Epithelial cell of proximal tubule (primary cell): ENCODE data around the gene SLC25A17. TPM values are rescaled to one million over a fixed set of nuclear protein-coding genes. Genes with fewer than 3 reads are reported as not detected.
"Not testable (repeated sequence)": the region's sequence is repeated elsewhere in the genome, so short reads cannot be mapped to it uniquely, and the experiment has no call there.

Source experiments
- DNase-seq: peaks from one replicate; pipeline ENCODE4 v3.0.0-alpha.2; 2011; ENCODE audit warnings: low read depth
- H3K4me3 ChIP-seq: 2 replicates; pipeline ENCODE4 v1.5.1; 2011; ENCODE audit warnings: low read depth, mild to moderate bottlenecking, low read length
- total RNA-seq: library from RNA; depleted of rRNA; stranded (reverse); fragments of >200 nt; gene quantifications from 2 replicates; pipeline ENCODE4 v1.2.3, GENCODE V29; 2015
- TF ChIP-seq, protein P1 (sequence below): conservative IDR thresholded peaks from 2 replicates; pipeline ENCODE4 v1.5.1; 2012; ENCODE audit warnings: low read depth, mild to moderate bottlenecking, low read length

The SLC25A17 gene
- total RNA-seq, 1 donor from 2014 or later: 16.3 TPM

DNA sequence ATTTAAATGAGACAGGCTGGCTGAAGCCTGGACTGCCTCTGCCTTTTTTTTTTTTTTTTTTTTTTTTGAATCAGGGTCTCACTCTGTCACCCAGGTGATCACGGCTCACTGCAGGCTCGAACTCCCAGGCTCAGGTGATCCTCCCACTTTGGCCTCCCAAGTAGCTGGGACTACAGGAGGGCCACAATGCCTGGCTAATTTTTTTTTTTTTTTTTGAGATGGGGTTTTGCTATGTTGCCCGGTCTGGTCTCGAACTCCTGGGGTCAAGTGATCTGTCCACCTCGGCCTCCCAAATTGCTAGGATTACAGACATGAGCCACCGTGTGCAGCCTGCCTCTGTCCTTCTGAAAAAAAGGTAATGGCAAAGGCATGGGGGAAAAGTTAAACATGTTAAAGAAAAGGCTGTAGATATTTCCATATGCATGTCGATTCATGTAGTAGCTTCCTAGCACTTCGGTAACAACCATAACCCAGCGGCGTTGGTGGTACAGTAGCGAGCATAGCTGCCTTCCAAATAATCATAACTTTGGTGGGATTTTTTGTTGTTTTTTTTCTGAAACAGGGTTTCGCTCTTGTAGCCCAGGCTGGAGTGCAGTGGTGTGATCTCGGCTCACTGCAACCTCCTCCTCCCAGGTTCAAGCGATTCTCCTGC, 91.1 kb downstream of the SLC25A17 start:
- DNase-seq: no peak
- H3K4me3 ChIP-seq: no peak overlapping the region
- TF ChIP-seq, protein P1, sequence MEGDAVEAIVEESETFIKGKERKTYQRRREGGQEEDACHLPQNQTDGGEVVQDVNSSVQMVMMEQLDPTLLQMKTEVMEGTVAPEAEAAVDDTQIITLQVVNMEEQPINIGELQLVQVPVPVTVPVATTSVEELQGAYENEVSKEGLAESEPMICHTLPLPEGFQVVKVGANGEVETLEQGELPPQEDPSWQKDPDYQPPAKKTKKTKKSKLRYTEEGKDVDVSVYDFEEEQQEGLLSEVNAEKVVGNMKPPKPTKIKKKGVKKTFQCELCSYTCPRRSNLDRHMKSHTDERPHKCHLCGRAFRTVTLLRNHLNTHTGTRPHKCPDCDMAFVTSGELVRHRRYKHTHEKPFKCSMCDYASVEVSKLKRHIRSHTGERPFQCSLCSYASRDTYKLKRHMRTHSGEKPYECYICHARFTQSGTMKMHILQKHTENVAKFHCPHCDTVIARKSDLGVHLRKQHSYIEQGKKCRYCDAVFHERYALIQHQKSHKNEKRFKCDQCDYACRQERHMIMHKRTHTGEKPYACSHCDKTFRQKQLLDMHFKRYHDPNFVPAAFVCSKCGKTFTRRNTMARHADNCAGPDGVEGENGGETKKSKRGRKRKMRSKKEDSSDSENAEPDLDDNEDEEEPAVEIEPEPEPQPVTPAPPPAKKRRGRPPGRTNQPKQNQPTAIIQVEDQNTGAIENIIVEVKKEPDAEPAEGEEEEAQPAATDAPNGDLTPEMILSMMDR: no peak

DNA sequence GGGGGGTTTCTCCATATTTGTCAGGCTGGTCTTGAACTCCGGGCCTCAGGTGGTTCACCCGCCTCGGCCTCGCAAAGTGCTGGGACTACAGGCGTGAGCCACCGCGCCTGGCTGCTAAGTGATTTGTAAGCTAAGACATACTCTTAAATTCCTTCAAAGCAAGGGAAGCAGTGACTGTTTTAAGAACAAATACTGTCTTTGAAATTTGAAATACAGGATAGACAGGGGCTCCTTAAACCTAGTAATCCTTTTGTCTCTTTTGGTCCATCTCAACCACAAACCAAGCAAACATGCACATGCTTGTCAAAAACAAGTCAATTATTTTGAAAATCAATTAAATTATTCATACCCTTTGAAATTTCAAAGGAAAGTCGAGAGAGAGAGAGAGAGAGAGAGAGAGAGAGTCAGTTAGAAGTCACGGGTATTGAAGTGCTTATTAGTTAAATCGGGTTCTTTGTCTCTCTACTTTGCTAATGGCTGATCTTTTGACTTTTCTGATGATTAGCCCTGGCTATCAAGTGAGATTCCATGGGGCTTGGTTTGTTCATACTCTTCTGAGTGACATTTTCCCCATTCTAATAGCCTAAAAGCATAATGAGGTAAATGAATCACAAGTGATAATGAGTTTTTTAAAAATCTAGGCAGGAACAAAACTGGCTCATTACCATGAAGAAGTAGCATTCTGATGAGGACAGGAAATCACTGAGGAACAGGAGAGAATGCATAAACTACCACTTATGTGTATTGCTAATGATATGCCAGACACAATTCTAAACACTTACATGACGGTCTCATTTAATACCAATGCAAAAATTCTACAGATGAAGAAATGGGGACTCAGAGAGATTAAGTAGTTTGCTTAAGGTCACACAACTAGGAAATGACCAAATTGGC, 91.8 kb downstream of the SLC25A17 start:
- DNase-seq: no peak
- TF ChIP-seq, protein P1: no peak
- no peak overlapping the region for H3K4me3 ChIP-seq

DNA sequence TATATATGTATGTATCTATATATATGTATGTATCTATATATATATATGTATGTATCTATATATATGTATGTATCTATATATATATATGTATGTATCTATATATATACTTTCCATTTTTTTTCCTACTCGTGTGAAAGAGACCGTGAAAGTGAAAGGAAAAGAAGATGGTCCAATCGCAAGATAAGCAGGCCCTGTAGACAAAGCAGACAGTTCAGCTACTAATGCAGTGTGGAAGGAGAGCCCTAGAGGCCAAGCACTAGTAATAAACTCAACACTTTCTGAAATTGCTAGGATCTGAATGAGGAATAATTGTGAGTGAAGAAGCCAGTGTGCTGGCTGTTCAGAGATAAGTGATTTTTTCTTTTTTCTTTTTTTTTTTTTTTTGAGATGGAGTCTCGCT, 92.6 kb downstream of the SLC25A17 start:
- no peak overlapping the region for H3K4me3 ChIP-seq
- no peak for DNase-seq
- TF ChIP-seq, protein P1: no peak

DNA sequence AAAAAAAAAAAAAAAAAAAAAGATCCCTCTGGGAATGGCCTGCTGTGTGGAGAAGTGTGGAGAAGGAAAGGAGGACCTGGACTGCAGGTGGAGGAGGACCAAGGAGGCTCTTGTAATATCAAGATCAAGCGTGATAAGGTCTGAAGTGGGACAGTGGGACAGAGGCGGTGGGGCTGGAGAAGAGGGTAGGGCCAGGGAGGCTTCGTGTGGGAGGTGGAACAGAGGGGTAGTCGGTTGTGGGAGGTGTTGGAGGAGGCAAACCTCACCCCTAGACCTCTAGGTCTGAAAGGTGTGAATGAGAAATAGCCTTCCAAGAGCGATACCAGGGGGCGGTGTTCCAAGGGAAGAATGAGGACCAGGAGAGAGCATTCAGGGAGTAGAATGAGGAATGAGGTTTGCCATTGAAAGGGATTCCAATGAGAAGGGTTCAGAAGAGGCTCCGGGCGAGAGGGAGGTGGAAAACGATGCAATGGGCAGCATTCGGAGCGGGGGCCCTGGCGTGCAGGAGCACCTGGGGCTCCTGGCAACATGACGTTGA, 95.7 kb downstream of the SLC25A17 start:
- H3K4me3 ChIP-seq: no peak overlapping the region
- TF ChIP-seq, protein P1: no peak
- DNase-seq: no peak

DNA sequence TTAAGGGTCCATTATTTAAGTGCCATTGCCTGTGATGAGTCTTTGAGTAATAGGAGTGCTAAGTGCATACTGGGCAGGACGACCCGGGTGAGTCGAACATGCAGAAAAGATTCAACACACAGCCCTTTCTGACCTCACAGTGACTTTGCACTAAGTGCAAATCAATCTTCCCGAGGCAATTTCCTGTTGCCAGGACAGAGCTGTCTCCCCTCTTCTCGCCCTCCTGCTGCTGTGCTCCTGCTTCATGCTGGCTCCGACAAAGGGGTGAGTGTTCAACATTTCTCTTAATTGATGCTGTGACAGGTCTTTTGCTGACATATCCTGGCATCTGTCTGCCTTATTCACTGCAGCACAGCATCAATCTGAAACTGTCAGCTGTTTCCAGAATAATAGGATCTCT, 97.9 kb downstream of the SLC25A17 start:
- no peak for DNase-seq
- no peak overlapping the region for H3K4me3 ChIP-seq
- TF ChIP-seq, protein P1: no peak

DNA sequence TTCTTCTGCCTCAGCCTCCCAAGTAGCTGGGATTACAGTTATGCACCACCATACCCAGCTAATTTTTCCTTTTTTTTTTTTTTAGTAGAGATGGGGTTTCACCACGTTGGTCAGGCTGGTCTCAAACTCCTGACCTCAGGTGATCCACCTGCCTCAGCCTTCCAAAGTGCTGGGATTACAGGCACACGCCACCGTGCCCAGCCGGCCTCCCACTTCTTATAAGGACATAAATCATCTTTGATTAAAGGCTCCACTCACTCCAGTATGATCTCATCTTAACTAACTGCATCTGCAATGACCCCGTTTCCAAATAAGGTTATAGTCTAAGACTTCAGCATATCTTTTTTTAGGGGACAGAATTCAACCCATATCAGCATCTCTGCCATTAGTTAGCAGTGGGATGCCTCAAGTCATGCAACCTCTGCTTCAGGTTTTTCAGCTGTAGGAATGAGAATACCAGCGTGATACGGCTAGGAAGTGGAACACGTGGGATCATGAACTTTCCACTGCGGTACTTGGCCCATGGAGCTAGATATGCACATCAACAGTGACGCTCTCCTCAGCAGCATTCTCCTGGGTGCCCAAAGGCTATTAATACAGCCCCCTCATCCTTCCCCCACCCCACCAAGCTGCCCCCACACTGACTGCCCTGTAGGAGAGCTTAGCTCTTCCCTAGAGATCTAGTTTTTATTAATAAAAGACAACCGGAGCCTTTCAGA, 98.4 kb downstream of the SLC25A17 start:
- TF ChIP-seq, protein P1: no peak
- no peak for DNase-seq
- H3K4me3 ChIP-seq: no peak overlapping the region

DNA sequence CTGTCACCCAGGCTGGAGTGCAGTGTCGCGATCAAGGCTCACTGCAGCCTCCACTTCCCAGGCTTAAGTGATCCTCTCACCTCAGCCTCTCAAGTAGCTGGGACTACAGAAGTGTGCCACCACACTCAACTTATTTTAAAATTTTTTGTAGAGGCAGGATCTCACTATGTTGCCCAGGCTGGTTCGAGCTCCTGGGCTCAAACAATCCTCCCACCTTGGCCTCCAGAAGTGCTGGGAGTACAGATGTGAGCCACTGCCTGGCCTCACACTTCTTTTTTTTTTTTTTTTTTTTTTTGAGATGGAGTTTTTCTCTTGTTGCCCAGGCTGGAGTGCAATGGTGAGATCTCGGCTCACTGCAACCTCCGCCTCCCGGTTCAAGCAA, 99.0 kb downstream of the SLC25A17 start:
- not testable (repeated sequence) for DNase-seq, H3K4me3 ChIP-seq
